Esophagus squamous epithelium (tissue), 4 donors: ENCODE results near the gene MORF4L2.

Experiments
- CTCF ChIP-seq, 6 experiments: fragments of 450-650 bp in 4 of 6; fragments of 200-600 bp in 2 of 6; sonication (generic) in 2 of 6; IDR thresholded peaks; one replicate each; pipeline ENCODE4 v1.5.1; 2016 to 2019; ENCODE audit warnings: antibody characterized with exemption in 6 of 6, mild to moderate bottlenecking in 4 of 6, moderate library complexity in 4 of 6
- POLR2A ChIP-seq, 4 donors: fragments of 450-650 bp; IDR thresholded peaks; one replicate each; pipeline ENCODE4 v1.6.1; 2017; ENCODE audit warnings: antibody characterized with exemption in 4 of 4, mild to moderate bottlenecking in 4 of 4, moderate library complexity in 3 of 4

- TF ChIP-seq CTCF (IDR thresholded peaks at IDR 0.05) (no peak), POLR2A (IDR thresholded peaks at IDR 0.05) (no peak)
These were observed 31.6 kb upstream of the MORF4L2 start for GRCh38 chrX:103718120-103718519.
